ENCODE measurements around the gene ARSK.

GRCh38 chr5:95533761-95534160, 21.1 kb upstream of the ARSK start:
- TF ChIP-seq CTCF (IDR thresholded peaks at IDR 0.05): no peak
- no peak for TF ChIP-seq POLR2A (IDR thresholded peaks at IDR 0.05)
- no peak for TF ChIP-seq EP300 (IDR thresholded peaks at IDR 0.05)

Data from tibial nerve (tissue), 4 donors.